ENCODE data around the gene AIPL1.

Gene AIPL1

GRCh38 chr17:6393351-6393952 lies 41.5 kb downstream of the AIPL1 start:
- no peak overlapping the region for H3K4me3 ChIP-seq (ENCODE audit: low read depth, low read length)
- TF ChIP-seq CTCF (IDR thresholded peaks at IDR 0.05; ENCODE audit: low read depth, low read length, missing control alignments) = no peak

DNA sequence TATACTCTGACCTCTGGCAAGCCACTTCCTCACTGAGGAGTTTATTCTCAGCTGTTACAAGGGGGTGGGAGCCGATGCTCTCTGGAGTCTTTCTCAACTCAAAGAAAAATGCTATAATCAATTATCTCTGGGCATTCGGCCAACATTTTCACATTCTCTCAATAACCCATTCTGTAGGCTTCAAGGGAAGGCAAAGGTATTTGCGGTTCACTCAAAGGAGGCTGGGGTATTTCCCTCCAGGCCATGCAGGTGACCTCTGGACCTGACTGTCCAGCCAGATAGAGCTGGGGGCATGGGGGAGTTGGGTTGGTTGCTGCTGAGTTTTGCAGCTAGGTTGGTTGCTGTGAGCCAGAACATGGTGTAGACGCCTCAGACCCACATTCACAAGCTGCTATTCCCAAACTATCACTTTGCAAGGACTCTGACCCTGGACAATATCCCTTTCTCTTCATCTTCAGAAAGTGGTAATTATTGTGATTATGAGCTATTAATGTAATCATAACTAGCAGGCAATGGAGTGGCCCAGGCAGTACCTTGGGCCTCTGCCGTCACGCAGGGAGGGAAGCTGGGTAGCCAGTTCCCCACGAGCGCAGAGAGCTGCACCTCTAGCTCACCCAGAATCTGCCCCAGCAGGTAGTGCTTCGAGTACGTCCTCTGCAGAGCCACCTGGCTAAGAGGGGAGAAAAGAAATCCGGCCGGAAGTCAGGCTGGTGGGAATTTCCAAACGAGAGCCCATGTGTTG lies 42.1 kb downstream of the AIPL1 start:
- TF ChIP-seq CTCF (IDR thresholded peaks at IDR 0.05; ENCODE audit: low read depth, low read length, missing control alignments) = no peak
- H3K4me3 ChIP-seq (ENCODE audit: low read depth, low read length) = no peak overlapping the region
- DNase-seq (ENCODE audit: low read depth) = no peak

More at GRCh38 chr17:6393351-6393952, 41.5 kb downstream of the AIPL1 start:
- no peak for DNase-seq (ENCODE audit: low read depth)

DNA sequence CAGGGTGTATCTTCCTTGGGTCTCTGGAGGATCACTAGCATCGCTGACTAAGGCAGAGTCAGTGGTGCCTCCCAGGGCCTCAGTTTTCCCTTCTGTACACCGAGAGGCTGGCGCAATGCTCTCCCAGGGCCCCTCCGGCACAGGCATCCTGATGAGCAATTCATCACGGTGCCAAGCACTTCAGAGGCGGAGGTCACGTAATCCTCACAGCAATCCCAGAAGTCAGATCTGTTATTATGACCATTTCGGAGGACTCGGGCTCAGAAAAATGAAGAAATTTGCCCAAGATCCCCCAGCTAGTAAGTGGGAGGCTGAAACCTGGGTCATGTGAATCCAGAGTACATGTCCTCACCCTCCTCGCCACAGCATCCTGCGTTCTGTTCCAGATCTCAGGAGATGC lies 46.5 kb downstream of the AIPL1 start:
- no peak for TF ChIP-seq CTCF (IDR thresholded peaks at IDR 0.05; ENCODE audit: low read depth, low read length, missing control alignments)
- DNase-seq (ENCODE audit: low read depth) = no peak
- H3K4me3 ChIP-seq (ENCODE audit: low read depth, low read length) = no peak overlapping the region

DNA sequence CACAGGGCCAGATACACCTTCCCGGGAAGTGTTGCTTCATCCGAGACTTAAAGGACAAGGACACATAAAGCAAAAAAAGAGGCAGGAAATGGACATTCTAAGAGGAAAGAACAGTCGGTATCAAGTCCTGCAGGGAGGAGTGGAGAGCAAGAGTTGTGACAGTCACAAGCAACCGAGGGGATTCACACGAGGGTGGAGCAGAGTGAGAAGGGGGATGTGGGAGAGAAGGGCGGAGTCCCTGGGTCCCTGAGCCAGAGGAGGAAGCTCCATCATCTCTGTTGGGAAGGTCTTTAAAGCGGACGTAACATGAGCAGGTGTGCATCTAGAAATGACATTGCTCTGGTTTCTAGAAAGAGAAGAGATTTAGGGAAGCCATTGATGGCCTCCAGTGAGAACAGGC lies 47.1 kb downstream of the AIPL1 start:
- no peak for DNase-seq (ENCODE audit: low read depth)
- no peak overlapping the region for H3K4me3 ChIP-seq (ENCODE audit: low read depth, low read length)
- TF ChIP-seq CTCF (IDR thresholded peaks at IDR 0.05; ENCODE audit: low read depth, low read length, missing control alignments) = no peak

- DNase-seq (ENCODE audit: low read depth) = no peak
- TF ChIP-seq CTCF (IDR thresholded peaks at IDR 0.05; ENCODE audit: low read depth, low read length, missing control alignments) = no peak
- no peak overlapping the region for H3K4me3 ChIP-seq (ENCODE audit: low read depth, low read length)
Measured at GRCh38 chr17:6387442-6387841, 47.5 kb downstream of the AIPL1 start.

DNA sequence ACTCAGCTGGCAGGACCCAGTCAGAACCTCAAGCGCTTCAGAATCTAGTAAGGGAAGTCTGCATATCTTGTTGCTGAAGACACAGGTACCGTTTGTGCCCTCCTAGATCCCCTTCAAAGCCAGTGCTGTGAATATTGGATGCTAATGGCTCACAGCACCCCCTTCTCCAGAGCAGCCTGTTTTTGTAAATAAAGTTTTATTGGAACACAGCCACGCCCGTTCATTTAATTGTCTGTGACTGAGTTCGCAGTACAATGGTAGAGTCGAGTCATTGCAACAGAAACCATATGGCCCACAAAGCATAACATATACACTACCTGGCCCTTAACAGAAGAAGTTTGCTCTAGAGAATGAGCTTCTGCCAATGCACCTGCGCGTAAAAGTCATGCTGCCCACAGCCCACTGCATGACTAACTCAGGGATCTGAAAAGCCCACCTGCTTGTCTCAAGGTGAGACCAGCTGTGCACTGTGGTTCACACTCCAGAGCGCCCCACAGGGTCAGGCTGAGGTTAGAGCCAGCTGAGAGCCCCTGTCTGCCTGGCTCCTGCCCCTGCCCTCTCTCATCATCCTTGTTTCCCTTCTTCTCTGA lies 48.8 kb downstream of the AIPL1 start:
- DNase-seq (ENCODE audit: low read depth) = no peak
- no peak overlapping the region for H3K4me3 ChIP-seq (ENCODE audit: low read depth, low read length)
- no peak for TF ChIP-seq CTCF (IDR thresholded peaks at IDR 0.05; ENCODE audit: low read depth, low read length, missing control alignments)
